Activated T-cell treated with anti-CD3 and anti-CD28 coated beads for 4 hours (primary cell): ENCODE results near the gene PTPRN2.
"Not testable (repeated sequence)": the region's sequence is repeated elsewhere in the genome, so short reads cannot be mapped to it uniquely, and the experiment has no call there.

Experiments
- DNase-seq: peaks from one replicate; pipeline ENCODE4 v3.0.0-alpha.2; 2020

The PTPRN2 gene

DNA sequence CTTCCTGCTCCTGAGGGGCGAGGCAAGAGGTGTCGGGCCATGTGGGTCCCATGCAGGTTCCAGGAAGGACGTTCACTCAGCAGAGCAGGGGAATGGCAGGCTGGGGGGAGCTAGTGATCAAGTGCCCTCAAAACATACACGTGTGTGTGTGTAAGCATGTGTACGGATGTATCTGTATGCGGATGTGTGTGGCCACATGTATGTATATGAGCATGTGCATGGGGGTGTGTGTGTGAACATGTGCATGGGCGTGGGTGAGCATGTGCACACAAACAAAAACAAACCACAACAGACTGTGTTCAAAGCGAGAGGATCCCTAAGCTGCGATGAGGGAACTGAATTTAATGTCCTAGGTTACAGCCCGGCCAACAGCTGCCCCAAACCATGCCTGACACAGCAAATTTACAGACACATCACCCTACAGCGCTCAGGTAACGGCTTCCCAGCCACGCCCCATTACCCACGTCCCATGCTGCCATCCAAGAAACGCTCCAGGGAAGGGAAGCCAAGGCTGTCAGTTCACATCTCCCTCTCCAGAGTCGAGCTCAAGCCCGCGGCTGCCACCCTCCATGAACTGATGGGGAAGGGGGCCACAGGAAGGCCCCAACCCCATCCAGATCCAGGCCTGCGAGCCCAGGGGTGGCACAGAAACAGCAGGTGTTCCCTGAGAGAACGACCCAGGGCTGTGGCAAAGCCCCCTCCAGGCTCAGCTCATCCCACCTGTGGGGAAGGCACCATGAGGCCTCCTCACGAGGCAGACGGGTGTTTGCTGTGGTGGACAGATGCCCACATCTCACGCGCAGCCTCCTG, 56.6 kb downstream of the PTPRN2 start:
- no peak for DNase-seq

DNA sequence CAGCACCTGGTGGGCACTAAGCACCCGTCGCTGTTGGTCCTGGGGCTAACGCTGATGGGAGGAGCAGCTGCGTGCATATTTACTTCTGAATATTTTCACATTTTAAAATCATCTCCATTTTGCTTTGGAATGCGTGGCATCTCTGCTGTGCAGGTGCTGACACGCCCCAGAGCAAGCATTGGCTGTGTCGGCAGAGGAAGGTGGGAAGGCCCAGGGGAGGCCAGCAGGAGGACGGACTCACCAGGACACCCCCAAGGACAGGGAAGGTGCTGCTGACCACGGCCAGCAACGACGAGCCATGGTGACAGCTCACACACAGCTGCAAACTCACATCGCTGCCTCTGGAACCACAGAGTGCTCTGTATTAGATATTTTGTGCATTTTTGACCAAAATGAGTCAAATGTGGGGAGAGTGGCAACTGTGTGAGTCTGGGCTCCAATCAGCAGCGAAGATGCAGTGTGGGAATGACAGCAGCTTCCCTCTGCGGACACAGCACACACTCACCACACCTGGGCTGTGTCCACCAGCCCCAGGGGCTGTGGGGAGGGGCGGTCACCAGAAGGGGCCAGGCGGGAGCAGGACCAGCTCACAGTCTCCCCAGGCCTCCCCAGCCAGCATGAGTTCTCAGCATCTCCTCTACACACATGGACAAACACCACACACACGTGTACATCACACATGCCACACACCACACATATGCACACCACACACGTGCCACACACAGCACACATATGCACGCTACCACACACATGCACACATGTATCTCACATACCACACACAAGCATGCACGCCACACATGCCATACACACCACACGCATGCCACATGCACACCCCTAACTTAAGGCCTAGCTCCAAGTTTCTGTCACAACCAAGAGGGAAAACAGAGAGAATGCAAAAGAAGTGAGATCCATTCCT, 58.2 kb downstream of the PTPRN2 start:
- DNase-seq: no peak

DNA sequence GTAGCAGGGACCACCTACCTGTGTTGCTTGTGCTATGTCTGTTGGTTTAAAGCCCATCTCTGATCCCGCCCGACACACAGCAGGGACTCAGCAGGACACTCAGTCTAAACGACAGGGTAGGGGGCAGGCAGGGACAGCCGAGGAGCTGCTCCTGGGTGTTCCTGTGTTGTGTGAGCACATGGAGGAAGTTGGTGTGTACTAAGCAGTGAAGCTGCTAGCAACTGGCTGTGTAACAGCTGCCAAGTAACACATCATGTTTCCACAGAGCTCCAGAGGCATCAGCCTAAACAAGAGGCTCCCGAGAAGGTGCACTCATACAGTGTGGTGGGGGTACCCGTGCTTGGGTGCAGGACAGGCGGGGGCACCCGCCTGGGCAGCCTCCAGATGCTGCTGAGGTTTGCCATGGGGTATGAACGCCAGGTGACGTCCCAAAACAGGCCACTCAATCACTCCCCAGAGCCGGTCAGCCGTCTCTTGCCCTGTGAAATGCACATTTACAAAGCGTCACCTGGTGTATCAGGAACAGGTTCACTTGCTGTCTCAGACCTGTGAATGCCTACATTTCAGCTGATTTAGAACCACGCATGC, 59.6 kb downstream of the PTPRN2 start:
- no peak for DNase-seq

DNA sequence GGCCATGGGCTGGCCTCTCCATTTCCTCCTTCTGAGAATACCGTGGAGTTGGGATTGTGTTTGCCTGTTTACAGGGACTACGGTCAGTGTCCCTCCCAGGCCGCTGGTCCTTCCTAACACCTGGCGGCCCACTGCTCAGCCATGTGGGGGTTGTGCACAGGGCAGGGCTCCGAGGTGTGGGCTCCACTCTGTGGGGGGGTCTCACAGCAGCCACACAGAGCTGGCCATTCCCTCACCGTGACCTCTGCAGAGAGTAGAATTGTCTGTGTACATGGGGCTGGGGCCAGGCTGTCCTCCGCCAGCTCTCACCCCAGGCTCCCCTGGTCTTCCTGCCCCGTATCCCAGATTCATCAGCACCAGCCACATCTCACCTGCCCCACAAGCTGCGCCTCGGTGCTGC, 60.1 kb downstream of the PTPRN2 start:
- no peak for DNase-seq

DNA sequence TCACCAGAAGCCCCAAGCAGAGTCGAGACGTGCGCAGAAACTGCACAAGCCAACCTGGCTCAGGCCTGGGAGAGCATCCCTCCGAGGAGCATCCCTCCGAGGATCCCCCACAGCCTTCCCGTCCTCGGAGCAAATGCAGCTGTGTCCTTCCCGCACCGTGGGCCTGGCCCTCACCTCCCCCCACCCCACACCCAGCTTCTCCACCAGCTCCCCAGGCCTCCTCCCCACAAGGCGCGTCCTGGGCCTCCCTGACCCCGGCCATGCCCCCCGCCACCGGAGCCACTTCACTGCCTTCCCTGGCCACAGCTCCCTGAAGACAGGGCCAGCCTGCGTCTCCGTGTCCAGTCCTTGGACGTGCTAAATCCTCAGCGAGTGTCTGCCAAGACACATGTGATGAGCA, 60.6 kb downstream of the PTPRN2 start:
- DNase-seq: no peak

DNA sequence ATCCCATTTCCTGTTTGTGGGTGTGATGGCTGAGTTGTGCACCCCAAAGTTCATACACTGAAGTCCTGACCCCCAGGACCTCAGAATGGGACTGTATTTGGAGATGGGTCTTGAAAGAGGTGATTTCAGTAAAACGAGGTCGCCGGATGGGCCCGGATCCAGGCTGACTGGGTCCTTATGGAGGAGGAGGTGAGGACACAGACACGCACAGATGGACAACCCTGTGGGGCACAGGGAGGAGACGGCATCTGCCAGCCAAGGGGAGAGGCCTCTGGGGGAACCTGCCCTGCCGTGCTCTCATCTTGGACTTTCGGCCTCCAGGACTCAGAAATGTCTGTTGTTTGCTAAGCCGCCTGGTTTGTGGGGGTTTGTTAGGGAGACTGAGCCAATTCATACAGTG, 61.1 kb downstream of the PTPRN2 start:
- no peak for DNase-seq

DNA sequence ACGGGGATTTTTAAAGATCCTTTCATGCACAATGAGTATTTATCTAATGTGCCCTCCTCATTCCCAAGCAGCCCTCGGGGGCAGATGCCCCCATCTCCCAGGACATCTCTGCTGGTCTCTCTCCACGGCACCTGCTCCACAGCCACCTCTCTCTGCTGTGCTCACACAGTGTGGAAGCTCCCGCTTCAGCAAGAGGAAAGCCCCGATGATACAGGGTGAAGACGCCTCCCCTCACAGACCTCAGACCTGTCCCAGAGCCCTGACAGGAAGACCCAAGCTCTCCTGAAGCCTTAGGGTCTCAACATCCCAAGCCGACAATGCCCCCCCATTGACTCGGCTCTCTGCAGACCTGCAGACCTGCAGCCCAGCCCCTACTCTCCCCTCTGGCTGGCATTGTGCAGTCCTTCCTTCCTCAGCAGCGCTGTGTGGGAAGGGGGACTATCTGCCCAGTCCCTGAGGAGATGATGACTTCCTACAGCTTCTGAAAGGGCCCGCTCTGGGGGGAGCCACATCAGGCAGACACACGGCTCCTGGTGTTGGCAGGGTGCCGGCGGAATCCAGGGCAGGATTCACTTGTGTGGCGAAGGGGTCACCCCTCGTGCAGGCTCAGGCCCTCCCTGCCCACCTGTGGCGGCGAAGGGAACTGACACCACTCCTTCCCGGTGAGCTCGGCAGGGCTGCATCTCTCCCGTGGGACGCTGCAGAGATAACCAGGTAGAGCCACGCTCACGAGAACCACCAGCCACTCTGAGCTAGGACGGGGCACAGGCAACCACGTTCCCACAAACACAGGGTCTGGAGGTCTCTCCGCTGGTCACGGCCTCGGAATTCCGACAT, 61.8 kb downstream of the PTPRN2 start:
- DNase-seq: no peak

DNA sequence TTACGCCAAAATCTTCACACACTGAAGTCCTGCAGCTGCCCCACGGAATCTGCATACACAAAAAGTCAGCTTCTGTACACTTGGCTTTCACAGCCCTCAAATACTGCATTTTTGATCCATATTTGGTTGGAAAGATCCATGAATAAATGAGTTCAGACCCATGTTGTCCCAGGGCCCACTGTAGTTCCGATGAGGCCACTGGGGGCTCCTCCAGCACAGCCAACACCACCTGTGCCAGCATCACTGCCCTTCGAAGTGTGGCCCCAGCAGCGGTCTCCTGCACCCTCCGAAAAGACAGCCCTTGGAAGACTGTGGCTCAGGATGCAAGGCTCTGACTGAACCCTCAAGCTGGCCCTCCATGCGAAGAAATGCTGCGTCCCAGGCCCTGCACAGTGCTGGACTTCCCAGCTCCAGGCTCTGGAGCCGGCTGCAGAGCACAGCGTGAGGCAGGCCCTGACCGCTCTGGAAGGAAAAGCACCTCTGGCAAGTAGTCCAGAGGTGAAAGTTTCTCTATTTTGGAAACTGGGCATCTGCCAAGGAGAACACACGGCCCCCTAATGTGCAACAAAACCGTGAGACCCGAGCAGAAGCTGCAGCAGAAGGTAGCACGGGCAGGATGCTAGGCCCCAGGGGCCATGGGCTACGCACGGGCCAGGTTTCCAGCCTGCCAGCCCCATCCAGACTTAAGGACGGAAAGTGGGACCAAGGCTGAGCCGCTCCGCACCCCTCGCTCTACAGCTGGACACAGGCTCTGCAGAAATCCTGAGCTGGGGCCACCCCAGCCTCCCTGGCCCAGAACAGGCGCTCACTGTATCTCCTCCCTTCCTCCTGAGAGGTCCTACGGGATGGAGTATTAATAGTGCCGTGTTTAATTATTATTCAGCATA, 62.6 kb downstream of the PTPRN2 start:
- DNase-seq: no peak

DNA sequence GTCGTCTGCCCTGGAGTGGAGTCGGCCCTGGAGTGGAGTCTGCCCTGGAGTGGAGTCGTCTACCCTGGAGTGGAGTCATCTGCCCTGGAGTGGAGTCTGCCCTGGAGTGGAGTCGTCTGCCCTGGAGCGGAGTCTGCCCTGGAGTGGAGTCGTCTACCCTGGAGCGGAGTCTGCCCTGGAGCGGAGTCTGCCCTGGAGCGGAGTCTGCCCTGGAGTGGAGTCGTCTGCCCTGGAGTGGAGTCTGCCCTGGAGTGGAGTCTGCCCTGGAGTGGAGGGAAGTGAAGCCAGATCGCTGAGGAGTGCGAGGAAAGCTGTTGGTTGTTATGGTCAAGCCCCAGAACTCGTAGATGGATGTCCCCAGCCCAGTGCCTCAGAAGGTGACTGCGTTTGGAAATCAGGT, 63.3 kb downstream of the PTPRN2 start:
- DNase-seq: not testable (repeated sequence)

DNA sequence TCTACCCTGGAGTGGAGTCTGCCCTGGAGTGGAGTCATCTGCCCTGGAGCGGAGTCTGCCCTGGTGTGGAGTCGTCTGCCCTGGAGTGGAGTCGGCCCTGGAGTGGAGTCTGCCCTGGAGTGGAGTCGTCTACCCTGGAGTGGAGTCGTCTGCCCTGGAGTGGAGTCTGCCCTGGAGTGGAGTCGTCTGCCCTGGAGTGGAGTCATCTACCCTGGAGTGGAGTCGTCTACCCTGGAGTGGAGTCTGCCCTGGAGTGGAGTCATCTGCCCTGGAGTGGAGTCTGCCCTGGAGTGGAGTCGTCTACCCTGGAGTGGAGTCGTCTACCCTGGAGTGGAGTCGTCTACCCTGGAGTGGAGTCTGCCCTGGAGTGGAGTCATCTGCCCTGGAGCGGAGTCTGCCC, 63.7 kb downstream of the PTPRN2 start:
- DNase-seq: not testable (repeated sequence)

DNA sequence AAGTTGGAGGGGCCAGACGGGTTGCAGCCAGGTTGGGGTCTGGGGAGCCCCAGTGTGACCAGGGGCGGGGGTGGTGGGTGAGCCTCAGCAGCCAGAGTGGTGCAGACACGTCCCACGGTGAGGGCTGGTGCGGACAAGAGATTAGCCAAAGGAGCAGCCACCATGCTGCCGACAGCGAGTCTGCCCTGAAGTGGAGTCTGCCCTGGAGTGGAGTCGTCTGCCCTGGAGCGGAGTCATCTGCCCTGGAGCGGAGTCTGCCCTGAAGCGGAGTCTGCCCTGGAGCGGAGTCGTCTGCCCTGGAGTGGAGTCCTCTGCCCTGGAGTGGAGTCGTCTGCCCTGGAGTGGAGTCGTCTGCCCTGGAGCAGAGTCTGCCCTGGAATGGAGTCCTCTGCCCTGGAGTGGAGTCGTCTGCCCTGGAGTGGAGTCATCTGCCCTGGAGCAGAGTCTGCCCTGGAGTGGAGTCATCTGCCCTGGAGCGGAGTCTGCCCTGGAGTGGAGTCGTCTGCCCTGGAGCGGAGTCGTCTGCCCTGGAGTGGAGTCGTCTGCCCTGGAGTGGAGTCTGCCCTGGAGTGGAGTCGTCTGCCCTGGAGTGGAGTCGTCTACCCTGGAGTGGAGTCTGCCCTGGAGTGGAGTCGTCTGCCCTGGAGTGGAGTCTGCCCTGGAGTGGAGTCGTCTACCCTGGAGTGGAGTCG, 64.3 kb downstream of the PTPRN2 start:
- not testable (repeated sequence) for DNase-seq

DNA sequence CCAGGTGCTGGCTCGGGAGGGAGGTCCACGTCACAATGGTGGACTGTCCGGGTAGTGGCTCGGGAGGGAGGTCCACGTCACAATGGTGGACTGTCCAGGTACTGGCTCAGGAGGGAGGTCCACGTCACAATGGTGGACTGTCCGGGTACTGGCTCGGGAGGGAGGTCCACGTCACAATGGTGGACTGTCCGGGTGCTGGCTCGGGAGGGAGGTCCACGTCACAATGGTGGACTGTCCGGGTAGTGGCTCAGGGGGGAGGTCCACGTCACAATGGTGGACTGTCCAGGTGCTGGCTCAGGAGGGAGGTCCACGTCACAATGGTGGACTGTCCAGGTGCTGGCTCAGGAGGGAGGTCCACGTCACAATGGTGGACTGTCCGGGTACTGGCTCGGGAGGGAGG, 65.8 kb downstream of the PTPRN2 start:
- DNase-seq: not testable (repeated sequence)

DNA sequence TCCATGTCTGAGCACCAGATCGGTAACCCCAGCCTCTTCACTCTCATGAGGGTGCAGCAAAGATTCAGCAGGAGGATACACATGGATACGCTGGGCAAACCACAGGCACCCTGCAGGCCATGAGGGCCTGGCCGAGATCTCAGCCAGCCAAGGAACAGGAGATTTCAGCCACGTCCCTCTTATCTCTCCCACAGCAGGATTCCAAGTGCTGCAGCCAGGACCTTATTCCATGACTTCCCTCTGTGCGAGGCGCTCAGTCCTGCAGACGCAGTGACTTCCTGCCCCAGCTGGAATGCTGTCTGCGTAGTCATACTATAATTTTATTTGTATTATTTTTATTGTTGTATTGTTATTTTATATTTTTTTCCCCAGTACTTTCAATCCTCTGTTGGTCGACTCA, 66.8 kb downstream of the PTPRN2 start:
- DNase-seq: no peak

DNA sequence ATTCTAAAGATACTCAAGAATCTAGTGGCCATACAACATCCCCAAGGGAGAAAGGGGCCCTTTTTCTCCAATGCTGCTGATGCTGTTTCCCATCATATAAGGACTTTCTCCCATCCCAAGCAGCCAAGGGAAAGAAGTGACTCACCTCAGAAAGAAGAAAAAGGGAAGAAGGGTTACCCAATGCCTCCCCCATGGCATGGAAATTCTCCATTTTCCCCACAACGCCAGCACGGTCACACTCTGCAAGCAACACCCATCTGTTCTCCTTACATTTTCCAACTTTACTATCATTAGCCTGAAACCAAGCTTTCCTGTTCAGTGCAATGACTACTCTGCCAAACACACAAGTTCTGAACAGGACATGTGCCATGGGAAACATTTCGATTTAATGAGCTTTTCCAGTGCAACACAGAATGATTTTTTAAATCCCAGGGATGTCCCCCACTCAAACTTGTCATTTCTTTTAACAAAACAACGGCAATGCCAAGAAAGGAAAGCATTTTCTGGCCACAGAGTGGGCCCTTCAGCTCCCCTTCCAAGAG, 67.9 kb downstream of the PTPRN2 start:
- no peak for DNase-seq

DNA sequence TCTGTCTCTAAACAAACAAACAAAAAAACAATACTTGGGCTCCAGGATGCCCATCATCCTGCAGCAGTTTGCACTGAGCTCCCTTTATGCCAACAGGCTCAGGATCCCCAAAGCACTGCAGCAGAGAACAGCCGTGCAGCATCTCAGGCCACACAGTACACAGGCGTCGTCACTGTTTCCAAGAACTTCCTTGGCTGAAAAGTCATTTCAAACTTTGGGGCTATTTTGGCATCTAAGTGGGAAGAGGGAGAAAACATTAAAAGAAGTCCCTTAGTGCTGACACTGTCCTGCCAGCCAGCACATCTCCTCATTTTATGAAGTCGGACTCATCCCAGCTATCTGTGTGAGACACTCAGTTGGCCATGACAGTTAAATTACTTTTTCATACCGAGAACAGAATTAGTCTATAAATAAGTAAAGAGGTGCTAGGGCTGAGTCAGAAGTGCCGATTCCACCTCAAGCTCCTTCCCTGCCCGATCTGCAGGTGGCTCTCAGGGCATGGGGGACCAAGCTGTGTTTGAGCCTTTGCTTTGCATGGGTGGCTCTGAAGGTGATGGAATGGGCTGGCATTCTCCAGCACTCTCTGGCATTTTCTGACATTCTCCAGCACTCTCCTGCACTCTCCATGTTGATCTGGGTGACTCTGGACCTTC, 68.5 kb downstream of the PTPRN2 start:
- no peak for DNase-seq

DNA sequence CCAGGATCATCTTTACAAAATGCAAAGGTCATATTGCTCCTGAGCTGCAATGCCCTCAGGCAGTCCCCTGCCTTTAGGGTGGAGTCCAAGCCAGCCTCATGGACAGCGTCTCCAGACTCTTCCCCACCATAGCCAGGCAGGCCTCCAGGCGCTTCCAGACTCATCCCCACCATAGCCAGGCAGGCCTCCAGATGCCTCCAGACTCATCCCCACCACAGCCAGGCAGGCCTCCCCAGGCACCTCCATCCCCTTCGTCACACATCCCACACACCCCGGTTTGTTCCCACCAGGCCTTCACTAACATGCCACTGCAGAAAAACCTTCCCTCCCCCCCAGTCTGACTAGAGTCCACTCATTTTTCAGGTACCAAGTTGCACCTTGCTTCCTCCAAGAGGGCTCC, 70.1 kb downstream of the PTPRN2 start:
- DNase-seq: no peak

DNA sequence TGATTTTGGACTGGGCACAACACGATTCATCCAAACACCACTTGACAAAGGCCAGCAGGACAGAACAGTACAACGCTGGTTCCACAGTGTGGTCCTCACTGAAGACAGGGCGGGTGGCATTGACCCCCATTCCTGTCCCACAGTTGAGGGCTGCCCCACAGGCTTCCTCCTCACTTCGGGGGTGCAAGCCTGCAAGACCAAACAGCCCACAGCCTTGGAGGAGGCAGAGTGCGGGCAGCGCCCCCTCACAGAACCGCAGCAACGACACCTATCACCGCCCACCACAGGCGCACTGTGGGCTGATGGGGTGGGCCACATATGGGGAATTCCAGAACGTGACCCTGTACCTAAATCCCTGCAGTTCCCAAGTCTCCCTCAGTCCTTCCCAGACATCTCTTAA, 70.6 kb downstream of the PTPRN2 start:
- no peak for DNase-seq

DNA sequence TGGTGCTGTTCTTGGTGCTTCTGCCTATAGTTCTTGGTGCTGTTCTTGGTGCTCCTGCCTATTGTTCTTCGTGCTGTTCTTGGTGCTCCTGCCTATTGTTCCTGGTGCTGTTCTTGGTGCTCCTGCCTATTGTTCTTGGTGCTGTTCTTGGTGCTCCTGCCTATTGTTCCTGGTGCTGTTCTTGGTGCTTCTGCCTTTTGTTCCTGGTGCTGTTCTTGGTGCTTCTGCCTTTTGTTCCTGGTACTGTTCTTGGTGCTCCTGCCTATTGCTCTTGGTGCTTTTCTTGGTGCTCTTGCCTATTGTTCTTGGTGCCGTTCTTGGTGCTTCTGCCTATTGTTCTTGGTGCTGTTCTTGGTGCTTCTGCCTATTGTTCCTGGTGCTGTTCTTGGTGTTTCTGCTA, 71.1 kb downstream of the PTPRN2 start:
- DNase-seq: no peak

DNA sequence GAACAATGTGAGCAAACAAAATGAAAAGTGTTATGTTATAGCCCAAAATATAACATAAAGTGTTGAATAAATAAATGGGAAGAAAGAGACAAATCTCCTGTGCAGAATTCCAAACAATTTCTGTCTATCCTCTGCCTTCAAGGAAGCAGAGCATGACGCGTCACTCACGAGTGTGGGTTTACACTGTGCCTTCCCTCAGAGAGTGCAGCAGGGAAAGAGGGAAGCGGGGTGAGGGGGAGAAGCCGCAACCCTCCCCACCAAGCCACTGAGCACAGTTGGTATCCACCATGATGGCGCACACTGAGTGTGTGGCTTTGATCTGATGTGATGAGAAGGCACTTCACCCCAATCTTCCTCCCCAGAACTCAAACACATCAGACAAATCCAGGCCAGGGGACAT, 74.8 kb downstream of the PTPRN2 start:
- no peak for DNase-seq

DNA sequence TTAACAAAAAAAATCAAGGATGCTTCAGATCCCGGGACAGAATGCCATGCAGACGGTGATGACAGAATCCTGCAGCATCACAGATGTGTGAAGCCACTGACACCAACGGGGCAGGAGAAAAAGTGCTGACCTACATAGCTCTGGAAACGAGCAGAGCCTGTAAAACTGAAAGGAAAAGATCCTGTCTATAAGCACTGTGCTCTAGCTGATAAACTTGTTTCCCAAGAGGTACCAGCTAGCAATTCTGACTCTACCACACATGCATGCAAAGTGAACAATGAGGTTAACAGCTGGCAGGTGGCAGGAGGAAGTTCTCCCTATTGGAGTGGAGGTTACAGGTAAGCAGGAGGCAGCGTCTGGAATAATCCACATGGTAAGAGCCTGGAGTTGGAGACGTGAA, 75.6 kb downstream of the PTPRN2 start:
- DNase-seq: no peak
